GM04504 (cell line): Measurements from ENCODE around the gene ACTG1.
"Not testable (repeated sequence)": the region's sequence is repeated elsewhere in the genome, so short reads cannot be mapped to it uniquely, and the experiment has no call there.

Source experiments
- DNase-seq: peaks from one replicate; pipeline ENCODE4 v3.0.0-alpha.2; 2012; ENCODE audit warnings: low read depth

The ACTG1 gene

GRCh38 chr17:81532490-81533287 is 20.1 kb upstream of the ACTG1 start:
- no peak for DNase-seq

GRCh38 chr17:81531998-81532404 is 19.4 kb upstream of the ACTG1 start:
- DNase-seq = not testable (repeated sequence)

GRCh38 chr17:81531013-81531412 is 18.4 kb upstream of the ACTG1 start:
- DNase-seq = not testable (repeated sequence)

GRCh38 chr17:81529437-81529803 is 16.8 kb upstream of the ACTG1 start:
- DNase-seq = no peak

- DNase-seq = no peak
Measured at GRCh38 chr17:81528651-81529436, 16.2 kb upstream of the ACTG1 start.

- no peak for DNase-seq
Measured at GRCh38 chr17:81528384-81528650, 15.7 kb upstream of the ACTG1 start.

- no peak for DNase-seq
Measured at GRCh38 chr17:81527591-81528383, 15.2 kb upstream of the ACTG1 start, which contains the start of gene FSCN2. Gene FSCN2 (plus strand): TSS chr17:81528377. CDS start chr17:81528532, 155 bp downstream.

- no peak for DNase-seq
Measured at GRCh38 chr17:81526662-81527571, 14.3 kb upstream of the ACTG1 start.

GRCh38 chr17:81524865-81525159 is 12.2 kb upstream of the ACTG1 start:
- no peak for DNase-seq

GRCh38 chr17:81524039-81524864 is 11.7 kb upstream of the ACTG1 start:
- no peak for DNase-seq

- no peak for DNase-seq
Measured at GRCh38 chr17:81523402-81524038, 10.9 kb upstream of the ACTG1 start.

GRCh38 chr17:81522491-81523401 is 10.1 kb upstream of the ACTG1 start:
- DNase-seq = no peak

GRCh38 chr17:81520021-81520901 is 7.7 kb upstream of the ACTG1 start:
- no peak for DNase-seq

GRCh38 chr17:81519284-81520020 is 6.9 kb upstream of the ACTG1 start:
- DNase-seq = no peak

GRCh38 chr17:81518785-81519283 is 6.2 kb upstream of the ACTG1 start:
- no peak for DNase-seq

- DNase-seq = no peak
Measured at GRCh38 chr17:81518113-81518784, 5.7 kb upstream of the ACTG1 start.
